HCT116 (cell line): Measurements from ENCODE around the gene SULT1B1.

ENCODE experiments used
- EZH2 ChIP-seq: fragments of 200-600 bp; sonication (generic); IDR thresholded peaks from 2 replicates; pipeline ENCODE4 v1.6.1; 2017; ENCODE audit warnings: antibody characterized with exemption, mixed run types
- FOSL1 ChIP-seq: IDR thresholded peaks from 2 replicates; pipeline ENCODE4 v1.6.1; 2012; ENCODE audit warnings: low read depth
- POLR2A ChIP-seq: IDR thresholded peaks from 2 replicates; pipeline ENCODE4 v1.7.0; 2011; ENCODE audit warnings: borderline replicate concordance; ENCODE audit not compliant: insufficient read depth, insufficient read length; ENCODE audit errors: extremely low read depth
- POLR2AphosphoS5 ChIP-seq: IDR thresholded peaks from 2 replicates; pipeline ENCODE4 v1.6.1; 2011; ENCODE audit warnings: mild to moderate bottlenecking, low read depth, low read length, moderate library complexity
- SIN3A ChIP-seq: IDR thresholded peaks from 2 replicates; pipeline ENCODE4 v1.6.1; 2012; ENCODE audit warnings: low read depth
- YY1 ChIP-seq: IDR thresholded peaks from 2 replicates; pipeline ENCODE4 v1.6.1; 2011; ENCODE audit warnings: low read length, low read depth, moderate library complexity, mild to moderate bottlenecking; ENCODE audit not compliant: insufficient replicate concordance; ENCODE audit errors: extremely low read depth
- ZNF274 ChIP-seq: fragments of 200-500 bp; sonication (Bioruptor generic); IDR thresholded peaks from 2 replicates; pipeline ENCODE4 v1.6.1; 2014; ENCODE audit warnings: mild to moderate bottlenecking, low read depth, low read length, inconsistent platforms
- TF ChIP-seq, protein P1 (sequence below), 3 experiments: fragments of 200-600 bp in 1 of 3; sonication (generic) in 1 of 3; IDR thresholded peaks in 2 of 3; conservative IDR thresholded peaks in 1 of 3; 2 replicates each; pipeline ENCODE4 v1.5.1; 2012 to 2017; ENCODE audit warnings: low read depth in 2 of 3, low read length in 2 of 3, antibody characterized with exemption in 1 of 3, borderline replicate concordance in 1 of 3, control low read depth in 1 of 3, mild to moderate bottlenecking in 1 of 3, mixed read lengths in 1 of 3, mixed run types in 1 of 3, moderate library complexity in 1 of 3; ENCODE audit not compliant: insufficient read depth in 1 of 3
- TF ChIP-seq, protein P2 (sequence below): IDR thresholded peaks from 2 replicates; pipeline ENCODE4 v1.6.1; 2012

DNA sequence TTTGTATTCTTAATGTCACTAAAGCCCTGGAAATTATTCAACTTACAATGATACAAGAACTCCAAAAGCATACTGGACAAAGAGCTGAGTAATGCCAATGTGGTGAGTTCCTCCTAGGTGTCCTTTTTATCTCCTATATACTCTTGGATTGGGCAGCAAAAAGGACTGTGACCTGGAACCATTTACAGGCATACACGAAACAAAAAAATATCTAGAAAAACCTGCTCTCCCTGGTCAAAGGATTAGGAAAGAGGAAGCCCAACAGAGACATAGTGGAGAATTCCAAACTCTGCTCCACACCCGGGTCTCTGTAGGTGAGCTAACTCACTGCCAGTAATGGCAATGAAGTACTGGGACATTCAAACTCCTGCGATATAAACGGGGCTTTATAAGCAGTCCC lies 25.3 kb downstream of the SULT1B1 start:
- no peak for TF ChIP-seq POLR2A
- TF ChIP-seq, protein P1, sequence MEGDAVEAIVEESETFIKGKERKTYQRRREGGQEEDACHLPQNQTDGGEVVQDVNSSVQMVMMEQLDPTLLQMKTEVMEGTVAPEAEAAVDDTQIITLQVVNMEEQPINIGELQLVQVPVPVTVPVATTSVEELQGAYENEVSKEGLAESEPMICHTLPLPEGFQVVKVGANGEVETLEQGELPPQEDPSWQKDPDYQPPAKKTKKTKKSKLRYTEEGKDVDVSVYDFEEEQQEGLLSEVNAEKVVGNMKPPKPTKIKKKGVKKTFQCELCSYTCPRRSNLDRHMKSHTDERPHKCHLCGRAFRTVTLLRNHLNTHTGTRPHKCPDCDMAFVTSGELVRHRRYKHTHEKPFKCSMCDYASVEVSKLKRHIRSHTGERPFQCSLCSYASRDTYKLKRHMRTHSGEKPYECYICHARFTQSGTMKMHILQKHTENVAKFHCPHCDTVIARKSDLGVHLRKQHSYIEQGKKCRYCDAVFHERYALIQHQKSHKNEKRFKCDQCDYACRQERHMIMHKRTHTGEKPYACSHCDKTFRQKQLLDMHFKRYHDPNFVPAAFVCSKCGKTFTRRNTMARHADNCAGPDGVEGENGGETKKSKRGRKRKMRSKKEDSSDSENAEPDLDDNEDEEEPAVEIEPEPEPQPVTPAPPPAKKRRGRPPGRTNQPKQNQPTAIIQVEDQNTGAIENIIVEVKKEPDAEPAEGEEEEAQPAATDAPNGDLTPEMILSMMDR (IDR thresholded peaks at IDR 0.05 in 2 of 3, conservative IDR thresholded peaks at IDR 0.05 in 1 of 3; ENCODE audit: borderline replicate concordance in 1 of 3, insufficient read depth in 1 of 3, low read depth in 2 of 3, low read length in 2 of 3), result no peak
- TF ChIP-seq ZNF274, result no peak
- no peak for TF ChIP-seq FOSL1
- TF ChIP-seq, protein P2, sequence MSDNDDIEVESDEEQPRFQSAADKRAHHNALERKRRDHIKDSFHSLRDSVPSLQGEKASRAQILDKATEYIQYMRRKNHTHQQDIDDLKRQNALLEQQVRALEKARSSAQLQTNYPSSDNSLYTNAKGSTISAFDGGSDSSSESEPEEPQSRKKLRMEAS, result no peak
- TF ChIP-seq EZH2, result no peak
- no peak for TF ChIP-seq POLR2AphosphoS5
- no peak for TF ChIP-seq SIN3A
- TF ChIP-seq YY1, result no peak
